Heart right ventricle (tissue), 16 donors: Measurements from ENCODE around the gene SPTB. TPM values are rescaled to one million over a fixed set of nuclear protein-coding genes. Genes with fewer than 3 reads are reported as not detected.

Source experiments
- ATAC-seq, 8 donors: fragments of 200-7000 bp; cut with Tn5 transposase; one replicate each; pipeline ENCODE4 v1.9.1; 2020; ENCODE audit warnings: mild to moderate bottlenecking in 8 of 8, moderate library complexity in 8 of 8, moderate number of reproducible peaks in 1 of 8
- DNase-seq, 2 donors: peaks; one replicate each; pipeline ENCODE4 v3.0.0-alpha.2; 2020
- H3K27ac ChIP-seq, 10 donors: fragments of 200-600 bp; sonication (generic) in 2 of 10; one replicate each; pipeline versions ENCODE4 v1.5.0 to v1.8.0; 2020 to 2022; ENCODE audit warnings: mild to moderate bottlenecking in 3 of 10
- H3K27me3 ChIP-seq, 7 donors: fragments of 200-600 bp; one replicate each; pipeline ENCODE4 v1.8.0; 2021 to 2022; ENCODE audit warnings: mild to moderate bottlenecking in 2 of 7
- H3K36me3 ChIP-seq, 9 donors: fragments of 200-600 bp; sonication (generic) in 1 of 9; one replicate each; pipeline versions ENCODE4 v1.5.0 to v1.8.0; 2020 to 2022; ENCODE audit warnings: mild to moderate bottlenecking in 2 of 9
- H3K4me1 ChIP-seq, 9 donors: fragments of 200-600 bp; sonication (generic) in 1 of 9; one replicate each; pipeline versions ENCODE4 v1.5.0 to v1.8.0; 2020 to 2022; ENCODE audit warnings: mild to moderate bottlenecking in 4 of 9
- H3K4me3 ChIP-seq, 10 donors: fragments of 200-600 bp; sonication (generic) in 2 of 10; one replicate each; pipeline versions ENCODE4 v1.5.0 to v1.8.0; 2020 to 2022; ENCODE audit warnings: mild to moderate bottlenecking in 7 of 10, moderate library complexity in 2 of 10
- H3K9me3 ChIP-seq, 11 donors: fragments of 200-600 bp in 10 of 11; sonication (generic) in 2 of 11; one replicate each; pipeline versions ENCODE4 v1.5.0 to v1.8.0; 2013 to 2022; ENCODE audit warnings: mild to moderate bottlenecking in 2 of 11, control low read depth in 1 of 11, moderate library complexity in 1 of 11
- WGBS, 2 donors: extraction: QIAGEN DNeasy Blood & Tissue Kit; methylation state at CpG; one replicate each; pipeline ENCODE4 v1.1.7; 2013; ENCODE audit warnings: inconsistent platforms in 1 of 2; 5-methylcytosine and 5-hydroxymethylcytosine counted together
- intact Hi-C, 10 donors: fragments of 100-400 bp; cut with DNase I; formaldehyde crosslinking; loops; one replicate each; pipeline versions ENCODE4 v1.11.1 to v1.14.2; 2022
- polyA plus RNA-seq, 2 donors: library from polyadenylated mRNA; stranded (reverse); fragments of 200-250 nt; gene quantifications; one replicate each; pipeline ENCODE4 v1.2.3, GENCODE V29; 2013
- total RNA-seq, 10 donors: library from RNA; stranded (reverse); fragmentation: NEBNext Ultra II Directional in 3 of 10; extraction: Animal tissue kit (Norgen Biotek cat#: 25700) in 3 of 10; gene quantifications; one replicate each; pipeline versions ENCODE4 v1.2.1 to v1.2.4, GENCODE V29; 2021 to 2023
- TF ChIP-seq, protein P1 (sequence below), 9 donors: fragments of 200-600 bp; sonication (generic) in 2 of 9; IDR thresholded peaks; one replicate each; pipeline versions ENCODE4 v1.5.0 to v1.8.0; 2021 to 2022; ENCODE audit warnings: antibody characterized with exemption in 9 of 9, mild to moderate bottlenecking in 5 of 9, moderate library complexity in 1 of 9
- donor health status: Arrhythmogenic right ventricular cardiomyopathy.
- donor health status: ischemic (EF 13 %, LVEDD 7.1; RV severe dilation, severe dysfunction).
- donor health status: healthy with polysubstance abuse.
- donor health status: DM: no; HTN: yes; CAD: no.
- donor health status: DM: no; HTN: no; CAD: no.
- donor health status: ischemic (EF 25% LVEDD 6.9; RV normal size, moderate dysfunction).
- donor health status: ischemic (EF 25% LVEDD 5.7; RV mildly dilated, moderate dysfunction).
- donor health status: healthy.
- donor health status: DM: yes; HTN: yes; CAD: no.
- donor health status: Ischemic cardiomyopathy.
- donor health status: ischemic (EF 35%, LVEDD 5.7; RV mildly dilated, moderate dysfunction).
- donor health status: nonischemic (EF 11% LVEDD 7.7; RV severe dilation, severe dysfunction).
- donor health status: DM: yes; HTN: yes; CAD: no.
- donor health status: PGD.
- donor health status: ischemic (EF 29% LVEDD 5.4; RV normal size, mild dysfunction).
- donor health status: nonischemic (EF 23%, LVEDD 6.1; RV moderate dilation, normal function).

The SPTB gene
- total and polyA plus RNA-seq, 12 donors: 24.0 to 114 (median 92.1) TPM

DNA sequence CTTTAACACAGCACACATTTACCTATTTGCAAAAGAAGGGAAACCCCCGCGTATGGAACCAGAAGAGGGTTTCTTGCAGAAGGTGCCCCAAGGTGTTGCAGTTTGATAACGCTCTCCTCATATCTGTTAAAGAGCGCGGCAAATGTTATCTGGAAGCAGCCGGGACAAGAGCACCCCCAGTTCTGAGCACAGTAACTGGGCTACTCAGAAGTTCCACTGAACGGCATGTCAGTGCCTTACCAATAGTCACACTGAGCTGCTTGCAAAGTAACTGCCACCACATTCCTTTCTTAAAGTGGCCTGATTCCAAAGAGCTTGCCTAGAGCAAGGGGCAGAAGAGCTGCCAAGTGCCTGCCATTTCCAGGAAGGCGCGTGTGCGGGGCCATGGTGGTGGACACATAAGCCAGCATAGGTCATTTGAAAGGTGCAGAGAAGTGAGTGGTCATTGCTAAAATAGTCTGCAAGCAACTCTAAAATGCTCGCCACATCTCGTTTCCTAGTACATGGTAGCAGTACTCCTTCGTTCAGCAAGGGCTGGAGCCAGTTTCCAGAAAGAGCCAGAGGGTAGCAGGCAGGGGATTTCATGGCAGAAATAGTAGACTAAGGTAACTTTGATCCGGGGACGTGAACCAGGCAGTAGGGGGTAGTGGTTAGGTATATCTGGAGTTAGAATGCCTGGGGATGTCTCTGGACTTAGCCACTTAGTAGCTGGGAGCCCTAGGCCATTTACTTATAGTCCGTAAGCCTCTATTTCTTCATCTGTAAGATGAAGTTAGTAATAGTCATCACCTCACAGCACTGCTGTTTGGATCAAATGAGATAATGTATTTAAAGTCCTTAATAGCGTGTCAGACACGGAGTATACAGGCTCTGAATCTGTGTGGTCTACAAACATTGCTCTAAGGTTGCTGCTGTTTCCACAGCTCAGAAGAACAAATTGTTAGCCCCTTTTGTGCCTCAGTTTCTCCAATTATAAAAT is 37.6 kb downstream of the SPTB start:
- ATAC-seq (peak; percentile 74 to 93 (median 90)), DNase-seq (peak; percentile 52 to 58)
- Histone ChIP-seq H3K4me3 (peak overlapping the region in 6 of 10 donors; percentile 7 to 37 (median 26)), H3K27ac (peak overlapping the region; percentile 43 to 90 (median 83)), H3K36me3 (no peaks in the 10 kb centered on the region), H3K9me3 (peaks cover 0 to 4% (median 0%) of the 10 kb centered on the region in 11 donors), H3K4me1 (peaks cover 0 to 57% (median 18%) of the 10 kb centered on the region in 9 donors), H3K27me3 (peaks cover 0 to 35% (median 8%) of the 10 kb centered on the region in 7 donors)
- intact Hi-C loops: loop anchor here in 4 of 10 donors (5.0 to 10.0 kb wide), 3 partner anchors 35 to 1923 kb away; partner anchors contain the start of gene SPTB (in 3 of the 4)
- WGBS, 2 donors: 38 to 46% methylated on average over 18 of the region's 18 CpGs
- TF ChIP-seq, protein P1, sequence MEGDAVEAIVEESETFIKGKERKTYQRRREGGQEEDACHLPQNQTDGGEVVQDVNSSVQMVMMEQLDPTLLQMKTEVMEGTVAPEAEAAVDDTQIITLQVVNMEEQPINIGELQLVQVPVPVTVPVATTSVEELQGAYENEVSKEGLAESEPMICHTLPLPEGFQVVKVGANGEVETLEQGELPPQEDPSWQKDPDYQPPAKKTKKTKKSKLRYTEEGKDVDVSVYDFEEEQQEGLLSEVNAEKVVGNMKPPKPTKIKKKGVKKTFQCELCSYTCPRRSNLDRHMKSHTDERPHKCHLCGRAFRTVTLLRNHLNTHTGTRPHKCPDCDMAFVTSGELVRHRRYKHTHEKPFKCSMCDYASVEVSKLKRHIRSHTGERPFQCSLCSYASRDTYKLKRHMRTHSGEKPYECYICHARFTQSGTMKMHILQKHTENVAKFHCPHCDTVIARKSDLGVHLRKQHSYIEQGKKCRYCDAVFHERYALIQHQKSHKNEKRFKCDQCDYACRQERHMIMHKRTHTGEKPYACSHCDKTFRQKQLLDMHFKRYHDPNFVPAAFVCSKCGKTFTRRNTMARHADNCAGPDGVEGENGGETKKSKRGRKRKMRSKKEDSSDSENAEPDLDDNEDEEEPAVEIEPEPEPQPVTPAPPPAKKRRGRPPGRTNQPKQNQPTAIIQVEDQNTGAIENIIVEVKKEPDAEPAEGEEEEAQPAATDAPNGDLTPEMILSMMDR (IDR thresholded peaks at IDR 0.05): no peak

DNA sequence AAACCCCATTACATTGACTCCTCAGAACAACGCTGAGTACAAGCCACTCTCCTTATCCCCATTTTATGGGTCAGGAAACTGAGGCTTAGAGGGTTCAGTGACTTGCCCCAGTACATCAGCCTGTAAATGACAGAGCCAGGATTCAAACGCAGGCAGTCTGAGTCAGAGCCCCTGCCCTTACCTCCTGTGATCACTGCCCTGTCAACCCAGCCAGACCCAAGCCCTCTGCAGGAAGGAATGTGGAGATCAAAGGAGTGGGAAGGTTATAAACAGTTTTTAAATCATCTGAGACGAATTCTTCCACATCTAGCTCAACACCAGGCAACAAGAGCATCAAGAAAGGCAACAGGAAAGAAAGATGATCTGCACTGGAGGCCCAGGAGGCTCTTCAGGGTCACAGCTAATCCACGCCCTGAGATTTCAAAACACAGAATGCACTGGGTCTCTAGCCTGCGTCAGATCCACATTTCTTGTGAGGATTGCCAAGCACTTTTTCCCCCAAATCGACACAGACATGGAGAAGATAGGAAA is 38.5 kb downstream of the SPTB start:
- TF ChIP-seq, protein P1 (IDR thresholded peaks at IDR 0.05): peak in 7 of 9 donors; percentile 13 to 51 (median 41)
- ATAC-seq (peak; percentile 67 to 89 (median 81)), DNase-seq (peak in 1 of 2 donors; percentile 48)
- H3K9me3 ChIP-seq: peaks cover 0 to 4% (median 0%) of the 10 kb centered on the region in 11 donors
- peak overlapping the region in 6 of 10 donors; percentile 7 to 37 (median 26) for H3K4me3 ChIP-seq
- peak overlapping the region; percentile 43 to 90 (median 83) for H3K27ac ChIP-seq
- no peaks in the 10 kb centered on the region for H3K36me3 ChIP-seq
- intact Hi-C loops: loop anchor here in 4 of 10 donors (5.0 to 10.0 kb wide), 3 partner anchors 36 to 1924 kb away; partner anchors contain the start of gene SPTB (in 3 of the 4)
- peaks cover 0 to 29% (median 8%) of the 10 kb centered on the region in 7 donors for H3K27me3 ChIP-seq
- H3K4me1 ChIP-seq: peaks cover 0 to 52% (median 18%) of the 10 kb centered on the region in 9 donors
- WGBS, 2 donors: 23 to 27% methylated on average over 6 of the region's 6 CpGs

DNA sequence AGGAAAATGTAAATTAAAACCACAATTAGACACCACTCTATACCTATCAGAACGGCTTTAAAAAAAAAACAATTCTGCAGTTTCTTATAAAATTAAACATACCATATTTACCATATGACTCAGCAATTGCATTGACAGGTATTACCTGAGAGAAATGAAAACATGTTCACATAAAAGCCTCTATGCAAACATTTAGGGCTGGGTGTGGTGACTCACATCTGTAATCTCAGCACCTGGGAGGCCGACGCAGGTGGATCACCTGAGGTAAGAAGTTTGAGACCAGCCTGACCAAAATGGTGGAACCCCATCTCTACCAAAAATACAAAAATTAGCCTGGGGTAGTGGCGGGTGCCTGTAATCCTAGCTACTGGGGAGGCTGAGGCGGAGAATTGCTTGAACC is 41.1 kb downstream of the SPTB start:
- WGBS, 2 donors: 95 to 96% methylated on average over 5 of the region's 5 CpGs
- Histone ChIP-seq H3K4me3 (no peak overlapping the region), H3K4me1 (peaks cover 0 to 39% (median 3%) of the 10 kb centered on the region in 9 donors), H3K27ac (no peak overlapping the region), H3K27me3 (peaks cover 0 to 23% (median 8%) of the 10 kb centered on the region in 7 donors), H3K9me3 (peaks cover 0 to 4% (median 0%) of the 10 kb centered on the region in 11 donors), H3K36me3 (no peaks in the 10 kb centered on the region)
- no peak for ATAC-seq
- TF ChIP-seq, protein P1 (IDR thresholded peaks at IDR 0.05): no peak
- intact Hi-C loops: no loop called here
- no peak for DNase-seq

DNA sequence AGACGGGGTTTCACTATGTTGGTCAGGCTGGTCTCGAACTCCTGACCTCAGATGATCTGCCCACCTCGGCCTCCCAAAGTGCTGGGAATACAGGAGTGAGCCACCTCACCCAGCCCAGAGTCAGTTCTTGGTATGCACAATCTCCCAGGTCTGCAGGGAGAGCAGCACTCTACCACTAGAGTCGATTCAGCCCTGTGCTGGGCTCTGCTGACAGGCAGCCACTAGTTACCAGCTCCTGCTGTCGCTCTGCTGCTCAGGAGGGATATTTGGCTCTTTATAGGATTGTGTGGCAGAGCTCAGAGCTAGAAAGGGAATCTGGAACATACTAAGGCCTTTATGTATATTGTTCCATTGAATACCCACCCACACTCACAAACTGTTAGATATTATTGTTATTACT is 44.3 kb downstream of the SPTB start:
- peaks cover 0 to 36% (median 12%) of the 10 kb centered on the region in 9 donors for H3K4me1 ChIP-seq

More for the DNA sequence above, 44.3 kb downstream of the SPTB start:
- DNase-seq: no peak
- ATAC-seq: peak in 3 of 8 donors; percentile 24 to 41 (median 37)
- no peak overlapping the region for H3K4me3 ChIP-seq
- H3K27me3 ChIP-seq: peaks cover 0 to 10% (median 0%) of the 10 kb centered on the region in 7 donors
- intact Hi-C loops: no loop called here
- H3K27ac ChIP-seq: no peak overlapping the region
- peaks cover 0 to 4% (median 0%) of the 10 kb centered on the region in 11 donors for H3K9me3 ChIP-seq
- WGBS, 2 donors: 76% methylated on average over 5 of the region's 5 CpGs
- H3K36me3 ChIP-seq: no peaks in the 10 kb centered on the region
- TF ChIP-seq, protein P1 (IDR thresholded peaks at IDR 0.05): no peak
